SK-N-SH treated with all-trans-retinoic acid at 6 μM for 48 hours (cell line): ENCODE data around the gene CLEC5A.

ENCODE experiments used
- ARNTL ChIP-seq: fragments of 450-650 bp; formaldehyde crosslinking; IDR thresholded peaks from 2 replicates; pipeline ENCODE4 v1.5.0; 2020; ENCODE audit warnings: low read depth, mild to moderate bottlenecking, moderate library complexity, borderline replicate concordance
- ISL1 ChIP-seq: fragments of 250-450 bp; sonication (Bioruptor Pico); IDR thresholded peaks from 2 replicates; pipeline ENCODE4 v2.1.2; 2022; ENCODE audit warnings: mild to moderate bottlenecking, moderate library complexity
- RARB ChIP-seq: fragments of 250-450 bp; sonication (Bioruptor Pico); IDR thresholded peaks from 2 replicates; pipeline ENCODE4 v1.8.0; 2021; ENCODE audit warnings: mild to moderate bottlenecking, moderate library complexity
- ZFP30 ChIP-seq: fragments of 450-650 bp; formaldehyde crosslinking; IDR thresholded peaks from 2 replicates; pipeline ENCODE4 v1.5.0; 2022; ENCODE audit warnings: mild to moderate bottlenecking, moderate library complexity

- TF ChIP-seq ARNTL: no peak
- TF ChIP-seq ZFP30 (CRISPR knock-in tag): no peak
- TF ChIP-seq ISL1 (CRISPR knock-in tag): no peak
- TF ChIP-seq RARB (CRISPR knock-in tag): no peak
Observed at GRCh38 chr7:141954334-141954733, 7.6 kb upstream of the CLEC5A start.
